ENCODE data around the gene ST14.
"Not testable (repeated sequence)": the region's sequence is repeated elsewhere in the genome, so short reads cannot be mapped to it uniquely, and the experiment has no call there.

Gene ST14

GRCh38 chr11:130190371-130190881, 30.8 kb downstream of the ST14 start:
- DNase-seq, result no peak

GRCh38 chr11:130191896-130192295, 32.3 kb downstream of the ST14 start:
- no peak for DNase-seq

- DNase-seq, result no peak
Observed at GRCh38 chr11:130192845-130193267, 33.3 kb downstream of the ST14 start.

- DNase-seq, result not testable (repeated sequence)
Observed at GRCh38 chr11:130193551-130193950, 34.0 kb downstream of the ST14 start.

GRCh38 chr11:130194241-130195023, 34.9 kb downstream of the ST14 start:
- no peak for DNase-seq

- no peak for DNase-seq
Observed at GRCh38 chr11:130197386-130198035, 37.9 kb downstream of the ST14 start.

- DNase-seq, result no peak
Observed at GRCh38 chr11:130198292-130198691, 38.7 kb downstream of the ST14 start.

- no peak for DNase-seq
Observed at GRCh38 chr11:130198964-130199363, 39.4 kb downstream of the ST14 start.

- no peak for DNase-seq
Observed at GRCh38 chr11:130199792-130200191, 40.2 kb downstream of the ST14 start.

GRCh38 chr11:130201026-130201425, 41.4 kb downstream of the ST14 start:
- DNase-seq, result no peak

GRCh38 chr11:130202009-130202817, 42.6 kb downstream of the ST14 start:
- DNase-seq, result no peak

- no peak for DNase-seq
Observed at GRCh38 chr11:130202818-130203689, 43.5 kb downstream of the ST14 start.

GRCh38 chr11:130203766-130204702, 44.5 kb downstream of the ST14 start:
- no peak for DNase-seq

- no peak for DNase-seq
Observed at GRCh38 chr11:130204703-130205095, 45.1 kb downstream of the ST14 start.

- no peak for DNase-seq
Observed at GRCh38 chr11:130206141-130206540, 46.6 kb downstream of the ST14 start.

GRCh38 chr11:130208241-130209127, 48.9 kb downstream of the ST14 start:
- no peak for DNase-seq

GRCh38 chr11:130209128-130209932, 49.7 kb downstream of the ST14 start:
- DNase-seq, result no peak

- DNase-seq, result no peak
Observed at GRCh38 chr11:130209954-130210854, 50.6 kb downstream of the ST14 start.
